ENCODE measurements around the gene GRM1.

The GRM1 gene

DNA sequence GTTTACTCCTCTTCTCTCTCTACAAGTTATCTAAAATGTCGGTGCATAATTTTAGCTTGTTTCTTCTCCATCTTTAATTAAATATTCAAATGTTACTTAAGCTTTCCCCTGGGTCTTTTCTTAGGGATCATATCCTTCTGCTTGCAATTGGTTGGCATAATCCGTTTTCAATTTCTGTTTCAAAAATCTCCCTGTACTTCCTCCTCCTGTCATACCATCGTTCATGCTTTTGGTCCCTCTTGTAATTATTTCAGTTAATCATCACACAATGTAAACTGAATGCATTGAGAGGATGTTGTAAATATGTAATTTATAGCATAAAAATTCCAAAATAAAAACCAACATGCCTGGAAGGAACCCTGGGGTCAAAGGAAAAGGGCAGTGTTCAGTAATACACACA lies 325.6 kb downstream of the GRM1 start:
- no peak for TF ChIP-seq POLR2A (IDR thresholded peaks at IDR 0.05; ENCODE audit: low read length)
- no peak for TF ChIP-seq GATA1 (IDR thresholded peaks at IDR 0.05; ENCODE audit: low read depth, low read length)

DNA sequence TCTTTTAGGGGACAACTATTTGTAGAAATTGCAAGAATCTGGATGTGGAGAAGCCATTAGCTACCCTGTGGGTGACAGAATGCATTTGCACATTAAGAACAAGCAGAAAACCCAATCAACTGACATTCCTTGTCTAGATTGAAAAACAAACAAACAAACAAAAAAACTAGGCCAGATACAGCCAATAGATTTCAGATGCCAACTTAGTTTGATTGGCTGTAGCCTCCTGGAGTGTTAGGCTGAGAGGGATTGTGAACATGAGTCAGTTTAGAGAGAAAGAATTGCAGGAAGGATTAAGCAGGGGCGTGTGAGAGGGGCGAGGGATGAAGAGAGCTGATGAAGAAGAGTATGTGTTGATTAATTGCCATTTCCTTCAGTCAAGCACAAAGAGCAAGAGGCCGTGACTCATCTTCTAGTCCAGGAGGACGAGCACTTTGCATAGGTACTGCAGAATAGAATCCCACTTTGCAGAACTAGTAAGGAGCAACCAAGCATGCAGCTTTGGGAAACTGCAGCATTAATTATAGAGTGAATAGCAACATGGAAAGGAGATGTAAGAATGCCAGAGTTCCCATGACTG lies 326.7 kb downstream of the GRM1 start:
- TF ChIP-seq GATA1 (IDR thresholded peaks at IDR 0.05; ENCODE audit: low read depth, low read length) (no peak), POLR2A (IDR thresholded peaks at IDR 0.05; ENCODE audit: low read length) (no peak)
- DNase-seq, result no peak

More for the DNA sequence above, 325.6 kb downstream of the GRM1 start:
- DNase-seq, result no peak

DNA sequence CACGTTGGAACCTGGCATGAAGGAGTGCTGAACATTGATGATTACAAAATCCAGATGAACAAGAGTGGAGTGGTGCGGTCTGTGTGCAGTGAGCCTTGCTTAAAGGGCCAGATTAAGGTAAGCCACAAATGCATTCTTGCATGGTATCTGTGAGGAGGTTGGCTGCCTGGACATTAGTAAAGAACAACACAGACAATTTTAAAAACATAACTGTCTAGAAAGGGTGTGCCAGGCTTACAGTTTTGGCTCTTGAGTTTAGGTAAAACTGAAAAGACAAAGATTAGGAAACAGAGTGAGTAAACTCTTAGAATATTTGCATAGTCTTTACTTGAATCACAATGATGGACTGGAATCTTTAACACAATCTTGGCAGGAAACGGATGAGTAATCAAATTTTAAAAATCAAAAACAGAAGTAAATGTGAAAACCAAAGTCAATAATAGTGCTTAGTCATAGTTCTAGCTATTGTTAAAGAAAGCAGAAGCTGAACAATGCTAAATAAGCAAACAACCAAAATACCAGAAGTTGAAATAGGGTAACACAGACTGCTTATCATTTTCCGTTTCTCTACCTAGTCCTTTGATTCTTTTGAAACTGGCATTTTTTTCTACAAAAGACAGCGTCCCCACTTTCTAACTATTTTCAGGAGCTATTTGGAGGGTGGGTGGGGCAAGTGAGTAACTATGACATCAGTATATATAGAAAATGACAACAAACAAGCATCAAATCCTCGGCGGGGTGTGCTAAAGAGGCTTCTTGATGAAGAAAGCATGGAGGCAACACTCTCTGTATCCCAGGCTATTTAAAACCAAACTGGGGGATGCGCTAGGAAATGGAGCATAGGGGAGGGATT lies 328.9 kb downstream of the GRM1 start:
- no peak for DNase-seq
- TF ChIP-seq GATA1 (IDR thresholded peaks at IDR 0.05; ENCODE audit: low read depth, low read length), result no peak
- no peak for TF ChIP-seq POLR2A (IDR thresholded peaks at IDR 0.05; ENCODE audit: low read length)

DNA sequence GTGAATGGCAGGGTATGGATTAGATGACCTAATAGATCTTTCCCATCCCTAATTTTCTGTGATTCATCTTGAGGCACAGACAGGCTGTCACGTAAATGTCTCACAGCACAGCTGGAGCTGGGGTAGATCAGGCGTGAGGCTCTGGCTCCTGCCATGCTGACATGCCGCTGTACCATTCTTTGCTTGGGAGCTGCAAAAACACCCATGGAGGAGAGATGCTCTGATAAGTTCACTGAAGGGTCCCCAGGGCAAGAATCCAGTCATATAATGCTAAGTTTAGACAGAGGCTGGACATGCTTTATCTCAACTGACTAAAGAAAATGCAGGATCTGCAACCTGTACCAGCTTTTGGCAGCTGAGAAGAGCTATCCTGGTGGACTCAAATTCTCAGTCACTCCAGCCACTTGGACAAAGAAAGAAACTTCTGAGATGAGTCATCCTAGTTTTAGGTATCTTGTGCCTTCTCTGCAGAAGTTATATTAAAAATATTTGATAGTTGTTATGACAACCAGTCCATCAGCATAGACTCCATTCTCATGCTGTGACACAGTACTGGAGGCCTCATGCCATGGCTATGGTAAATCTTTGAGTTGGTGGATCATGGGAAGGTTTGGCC lies 329.7 kb downstream of the GRM1 start:
- TF ChIP-seq GATA1 (IDR thresholded peaks at IDR 0.05; ENCODE audit: low read depth, low read length) (no peak), POLR2A (IDR thresholded peaks at IDR 0.05; ENCODE audit: low read length) (no peak)
- no peak for DNase-seq

DNA sequence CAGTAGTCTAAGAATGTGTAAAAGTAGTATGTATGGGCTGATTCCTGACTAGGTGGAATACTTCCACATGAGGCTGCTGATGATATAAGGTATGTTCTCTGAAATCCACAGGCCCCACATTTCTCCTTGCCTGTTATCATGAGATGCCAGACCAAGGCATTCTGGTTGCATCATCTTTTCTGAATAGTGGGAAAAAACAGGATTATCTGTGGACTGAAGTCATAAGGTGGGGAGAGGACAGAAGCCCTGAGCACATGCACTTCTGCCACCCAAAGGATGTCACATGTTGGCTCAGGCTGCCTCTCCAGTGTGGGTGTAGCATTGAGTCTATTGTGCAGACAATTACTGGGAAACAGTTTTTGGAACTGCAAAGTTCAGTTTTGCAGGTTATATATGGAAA lies 330.3 kb downstream of the GRM1 start:
- TF ChIP-seq GATA1 (IDR thresholded peaks at IDR 0.05; ENCODE audit: low read depth, low read length), result no peak
- TF ChIP-seq POLR2A (IDR thresholded peaks at IDR 0.05; ENCODE audit: low read length), result no peak
- DNase-seq, result peak in 1 of 2 experiments; percentile 16

DNA sequence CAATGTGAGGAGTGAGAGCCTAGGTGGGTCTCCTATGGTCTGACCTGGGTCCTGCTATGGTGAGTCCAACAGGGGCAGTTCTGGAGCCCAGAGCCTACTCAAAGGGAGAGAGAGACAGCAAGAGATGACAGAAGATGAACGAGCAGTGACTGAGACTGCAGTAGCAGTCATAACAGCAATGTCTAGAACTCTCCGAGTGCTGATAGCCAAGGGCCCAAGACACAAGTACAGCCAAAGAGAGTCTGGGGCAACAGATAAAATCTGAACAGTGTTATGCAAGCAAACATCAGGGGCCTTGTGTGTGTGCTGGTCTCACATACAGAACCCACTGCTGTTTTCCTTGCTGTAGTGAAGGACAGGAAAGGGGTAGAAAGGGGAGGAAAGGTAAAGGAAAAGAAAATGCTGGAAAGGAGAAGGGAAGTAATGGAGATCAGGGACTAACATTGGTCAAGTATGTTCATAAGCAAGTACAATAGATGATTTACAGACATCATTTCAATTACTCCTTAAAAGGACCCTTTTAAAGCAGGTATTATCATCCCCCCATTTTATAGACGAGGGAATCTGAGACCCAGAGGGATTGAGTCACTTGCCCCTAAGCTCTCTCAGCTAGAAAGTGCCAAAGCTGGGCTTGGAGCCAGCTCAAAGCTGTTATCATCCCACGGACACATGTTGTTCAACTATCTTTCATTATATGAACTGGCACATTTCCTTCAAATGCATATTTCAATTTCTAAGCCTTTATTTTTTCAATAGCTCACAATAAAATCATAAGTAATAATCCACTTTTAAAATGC lies 332.5 kb downstream of the GRM1 start:
- no peak for TF ChIP-seq GATA1 (IDR thresholded peaks at IDR 0.05; ENCODE audit: low read depth, low read length)
- TF ChIP-seq POLR2A (IDR thresholded peaks at IDR 0.05; ENCODE audit: low read length), result no peak
- DNase-seq, result peak; percentile 47 to 65

DNA sequence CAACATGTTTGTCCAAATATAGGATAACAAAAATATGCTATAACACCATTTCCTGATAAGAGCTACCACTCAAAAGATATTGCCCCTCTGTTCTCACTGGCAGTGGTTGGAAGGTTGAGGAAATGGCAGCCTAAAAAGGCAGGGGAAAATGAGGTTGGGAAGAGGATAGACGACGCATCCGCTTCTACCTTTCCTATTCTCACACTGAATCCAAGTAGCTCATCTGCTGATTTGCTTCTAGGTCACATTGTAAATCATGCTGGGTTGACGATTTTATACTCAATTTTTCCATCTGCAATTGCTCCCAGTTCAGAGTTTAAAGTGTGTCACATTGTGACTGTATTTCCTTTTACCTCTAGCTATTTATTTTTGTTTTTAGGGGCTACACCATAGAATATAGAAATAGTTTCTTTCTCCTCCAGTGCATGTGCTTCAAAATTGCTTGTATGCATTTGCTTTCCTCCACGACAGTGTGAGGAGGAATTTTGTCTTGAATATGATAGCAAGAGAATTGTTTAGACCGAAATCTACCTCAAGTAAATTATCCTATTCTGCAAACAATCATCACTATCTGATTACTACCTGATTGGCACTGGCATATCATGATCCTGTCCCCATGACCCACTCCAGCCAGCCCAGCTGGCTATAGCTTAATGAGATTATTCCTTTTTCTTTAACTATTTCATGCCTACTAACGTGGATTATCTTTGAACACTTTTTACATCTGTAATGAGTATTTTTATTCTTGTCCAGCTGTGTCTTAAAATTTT lies 335.2 kb downstream of the GRM1 start:
- no peak for TF ChIP-seq POLR2A (IDR thresholded peaks at IDR 0.05; ENCODE audit: low read length)
- no peak for TF ChIP-seq GATA1 (IDR thresholded peaks at IDR 0.05; ENCODE audit: low read depth, low read length)
- no peak for DNase-seq

DNA sequence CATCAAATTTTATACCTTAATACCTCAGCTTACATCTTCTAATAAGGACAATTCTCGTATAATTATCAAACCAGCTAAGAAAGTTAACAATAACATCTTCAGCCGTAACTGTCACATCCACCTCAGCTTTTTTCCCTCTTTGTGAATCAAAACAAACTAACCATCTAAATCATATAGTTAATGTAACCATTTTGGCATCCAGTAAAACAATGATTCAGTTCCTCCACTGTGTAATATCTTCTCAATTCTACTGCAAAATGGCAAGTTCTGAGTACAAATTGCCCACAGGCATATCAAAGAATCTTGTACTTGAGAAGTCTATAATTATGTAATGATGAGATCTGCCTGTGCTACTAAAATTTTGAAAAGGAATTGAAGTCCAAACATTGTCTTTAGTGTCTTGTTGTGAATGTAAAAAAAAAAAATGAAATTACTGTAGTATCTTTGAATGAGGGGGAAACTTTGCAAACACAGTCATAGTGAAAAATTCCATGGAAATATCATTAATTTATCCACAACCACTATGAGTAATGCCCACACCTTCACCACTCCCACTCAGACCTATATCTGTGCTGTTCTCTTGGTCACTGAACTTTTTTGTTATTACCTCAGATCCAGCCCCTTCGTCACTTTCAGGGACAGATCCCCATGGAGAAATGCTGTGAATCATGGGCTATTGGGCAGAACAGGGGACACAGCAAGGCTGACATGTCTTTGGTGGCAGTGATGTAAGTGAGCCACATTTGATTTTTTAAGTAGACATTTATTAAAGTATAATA lies 336.1 kb downstream of the GRM1 start:
- no peak for TF ChIP-seq GATA1 (IDR thresholded peaks at IDR 0.05; ENCODE audit: low read depth, low read length)
- TF ChIP-seq POLR2A (IDR thresholded peaks at IDR 0.05; ENCODE audit: low read length), result no peak
- no peak for DNase-seq

DNA sequence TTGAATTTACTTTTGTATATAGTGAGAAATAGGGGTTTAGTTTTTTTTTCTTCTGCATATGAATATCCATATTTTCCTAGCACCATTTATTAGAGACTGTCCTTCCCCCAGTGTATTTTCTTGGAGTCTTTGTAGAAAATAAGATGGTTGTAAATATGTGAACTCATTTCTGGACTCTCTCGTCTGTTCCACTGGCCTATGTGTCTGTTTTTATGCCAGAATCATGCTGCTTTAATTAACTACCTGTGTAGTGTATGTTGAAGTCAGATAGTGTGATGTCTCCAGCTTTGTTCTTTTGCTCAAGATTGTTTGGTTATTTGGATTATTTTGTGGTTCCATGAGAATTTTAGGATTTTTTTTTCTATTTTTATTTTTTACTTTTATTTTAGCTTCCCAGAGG lies 338.2 kb downstream of the GRM1 start:
- no peak for TF ChIP-seq GATA1 (IDR thresholded peaks at IDR 0.05; ENCODE audit: low read depth, low read length)
- TF ChIP-seq POLR2A (IDR thresholded peaks at IDR 0.05; ENCODE audit: low read length), result no peak
- DNase-seq, result no peak

DNA sequence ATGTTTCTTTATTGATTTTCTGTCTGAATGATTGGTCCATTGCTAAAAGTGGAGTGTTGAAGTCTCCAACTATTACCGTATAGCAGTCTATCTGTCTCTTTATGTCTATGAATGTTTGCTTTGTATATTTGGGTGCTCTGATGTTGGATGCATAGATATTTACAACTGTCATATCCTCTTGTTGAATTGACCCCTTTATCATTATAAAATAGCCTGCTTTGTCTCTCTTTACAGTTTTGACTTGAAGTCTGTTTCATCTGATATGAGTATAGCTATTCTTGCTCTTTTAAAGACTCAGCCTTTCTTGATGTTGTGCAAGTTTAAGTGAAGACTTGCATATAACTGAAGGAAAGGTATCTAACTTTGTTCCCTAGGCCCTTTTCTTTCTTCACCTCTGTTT lies 341.0 kb downstream of the GRM1 start:
- no peak for TF ChIP-seq GATA1 (IDR thresholded peaks at IDR 0.05; ENCODE audit: low read depth, low read length)
- no peak for TF ChIP-seq POLR2A (IDR thresholded peaks at IDR 0.05; ENCODE audit: low read length)
- no peak for DNase-seq

DNA sequence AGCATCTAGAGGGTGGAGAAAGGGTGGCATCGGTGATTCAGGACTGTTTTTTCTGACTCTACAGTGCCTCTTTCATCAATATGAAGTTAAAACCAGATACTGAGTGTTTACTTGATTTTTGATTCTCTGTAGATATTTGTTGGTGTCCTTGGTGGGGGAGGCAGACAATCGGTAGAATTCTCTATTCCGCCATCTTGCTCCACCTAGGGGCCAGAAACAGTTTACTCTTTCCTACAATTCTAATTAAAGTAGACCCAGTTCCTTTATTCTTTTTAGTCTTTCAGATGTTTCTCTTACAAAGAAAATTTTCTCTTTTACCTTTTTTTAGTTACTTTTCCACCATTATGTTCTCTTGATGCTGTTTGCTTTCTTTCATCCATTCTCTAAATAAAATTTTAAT lies 352.6 kb downstream of the GRM1 start:
- no peak for DNase-seq
- TF ChIP-seq GATA1 (IDR thresholded peaks at IDR 0.05; ENCODE audit: low read depth, low read length), result no peak

DNA sequence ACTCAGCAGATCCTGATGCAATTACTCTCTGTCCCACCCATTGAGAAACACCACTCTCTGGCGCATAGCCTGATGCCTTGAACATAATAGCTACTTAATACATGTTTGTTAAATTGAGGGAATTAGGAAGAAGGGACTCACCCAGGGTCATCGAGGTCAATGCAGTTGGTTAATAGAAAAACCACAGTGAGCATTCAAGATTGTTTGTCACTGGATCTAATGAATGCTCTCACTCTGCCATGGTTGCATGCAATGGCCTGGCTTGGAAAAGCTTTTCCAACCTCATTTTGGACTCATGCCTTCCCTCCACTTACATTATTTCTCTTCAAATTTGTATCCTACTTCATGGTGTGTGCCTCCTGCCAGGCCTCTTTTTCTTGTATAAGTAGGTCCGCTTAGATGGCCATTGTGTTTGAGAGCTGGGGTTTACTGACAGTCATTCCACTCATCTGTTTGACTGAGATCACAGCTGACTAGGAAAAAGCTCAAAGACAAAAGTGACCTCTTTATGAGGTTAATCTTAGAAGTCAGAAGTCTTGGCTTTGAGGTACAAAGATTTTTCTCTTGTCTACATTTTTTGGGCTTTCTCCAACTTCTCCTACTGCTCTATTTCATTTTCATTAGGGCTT lies 360.0 kb downstream of the GRM1 start:
- TF ChIP-seq POLR2A (IDR thresholded peaks at IDR 0.05; ENCODE audit: low read length) (no peak), GATA1 (IDR thresholded peaks at IDR 0.05; ENCODE audit: low read depth, low read length) (no peak)
- DNase-seq, result no peak

Measured in erythroblast (primary cell).